Kidney epithelial cell (primary cell): ENCODE data around the gene STK32A. TPM values are rescaled to one million over a fixed set of nuclear protein-coding genes. Genes with fewer than 3 reads are reported as not detected.
"Not testable (repeated sequence)": the region's sequence is repeated elsewhere in the genome, so short reads cannot be mapped to it uniquely, and the experiment has no call there.

ENCODE experiments used
- DNase-seq: peaks from one replicate; pipeline ENCODE4 v3.0.0-alpha.2; 2010; ENCODE audit warnings: low read depth
- H3K27me3 ChIP-seq: 2 replicates; pipeline ENCODE4 v1.6.0; 2011; ENCODE audit warnings: low read length; ENCODE audit not compliant: control insufficient read depth, insufficient read depth
- H3K36me3 ChIP-seq: 2 replicates; pipeline ENCODE4 v1.5.1; 2011; ENCODE audit warnings: low read length; ENCODE audit not compliant: control insufficient read depth, insufficient read depth
- H3K4me3 ChIP-seq: 2 replicates; pipeline ENCODE4 v1.5.1; 2011; ENCODE audit warnings: low read depth, mild to moderate bottlenecking, control low read depth, low read length
- total RNA-seq: library from RNA; depleted of rRNA; stranded (reverse); fragments of >200 nt; gene quantifications from 2 replicates; pipeline ENCODE4 v1.2.3, GENCODE V29; 2015
- TF ChIP-seq, protein P1 (sequence below): IDR thresholded peaks from 2 replicates; pipeline ENCODE4 v1.5.1; 2011; ENCODE audit warnings: mild to moderate bottlenecking, moderate library complexity, low read length, control low read depth, inconsistent platforms; ENCODE audit not compliant: insufficient read depth, poor library complexity, severe bottlenecking

The STK32A gene
- total RNA-seq, 1 donor from 2014 or later: 3.7 TPM

DNA sequence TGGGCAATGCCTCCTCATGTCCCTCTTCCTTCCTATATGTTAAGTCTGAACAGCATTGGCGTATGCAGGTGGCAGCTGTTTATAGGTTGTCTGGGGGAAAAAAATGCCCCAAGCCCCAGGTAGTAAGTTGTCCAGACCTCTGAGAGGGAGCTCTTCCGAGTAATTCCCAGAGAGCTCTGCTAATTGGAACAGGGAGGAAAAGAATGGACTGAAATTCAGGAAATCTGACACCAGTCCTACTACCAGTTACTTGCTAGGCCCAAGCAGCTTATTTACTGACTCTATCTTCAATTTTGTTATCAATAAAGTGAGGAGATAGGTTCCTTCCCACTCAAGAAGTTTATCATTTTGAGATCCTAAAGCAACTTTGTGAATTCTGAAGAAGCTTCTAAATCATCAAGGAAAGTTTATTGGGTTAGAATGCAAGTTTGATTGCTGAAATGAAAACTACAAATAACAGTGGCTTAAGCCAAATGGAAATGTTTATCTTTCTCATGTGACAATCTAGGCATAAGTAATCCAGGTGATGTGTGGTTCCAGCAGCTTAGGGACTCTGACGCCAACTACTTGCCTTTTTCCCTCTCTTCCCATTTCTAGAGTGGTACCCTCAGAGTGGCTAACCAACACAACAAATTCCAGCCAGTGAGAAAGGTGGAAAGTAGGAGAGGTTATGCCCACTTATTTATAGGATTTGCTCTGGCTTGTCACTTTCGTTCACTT, 5.6 kb downstream of the STK32A start:
- H3K4me3 ChIP-seq: no peak overlapping the region
- no peak for DNase-seq
- no peaks in the 10 kb centered on the region for H3K27me3 ChIP-seq
- TF ChIP-seq, protein P1, sequence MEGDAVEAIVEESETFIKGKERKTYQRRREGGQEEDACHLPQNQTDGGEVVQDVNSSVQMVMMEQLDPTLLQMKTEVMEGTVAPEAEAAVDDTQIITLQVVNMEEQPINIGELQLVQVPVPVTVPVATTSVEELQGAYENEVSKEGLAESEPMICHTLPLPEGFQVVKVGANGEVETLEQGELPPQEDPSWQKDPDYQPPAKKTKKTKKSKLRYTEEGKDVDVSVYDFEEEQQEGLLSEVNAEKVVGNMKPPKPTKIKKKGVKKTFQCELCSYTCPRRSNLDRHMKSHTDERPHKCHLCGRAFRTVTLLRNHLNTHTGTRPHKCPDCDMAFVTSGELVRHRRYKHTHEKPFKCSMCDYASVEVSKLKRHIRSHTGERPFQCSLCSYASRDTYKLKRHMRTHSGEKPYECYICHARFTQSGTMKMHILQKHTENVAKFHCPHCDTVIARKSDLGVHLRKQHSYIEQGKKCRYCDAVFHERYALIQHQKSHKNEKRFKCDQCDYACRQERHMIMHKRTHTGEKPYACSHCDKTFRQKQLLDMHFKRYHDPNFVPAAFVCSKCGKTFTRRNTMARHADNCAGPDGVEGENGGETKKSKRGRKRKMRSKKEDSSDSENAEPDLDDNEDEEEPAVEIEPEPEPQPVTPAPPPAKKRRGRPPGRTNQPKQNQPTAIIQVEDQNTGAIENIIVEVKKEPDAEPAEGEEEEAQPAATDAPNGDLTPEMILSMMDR: no peak
- H3K36me3 ChIP-seq: no peaks in the 10 kb centered on the region

- H3K27me3 ChIP-seq: not testable (repeated sequence)
Measured at GRCh38 chr5:147243238-147243637, 8.4 kb downstream of the STK32A start.

DNA sequence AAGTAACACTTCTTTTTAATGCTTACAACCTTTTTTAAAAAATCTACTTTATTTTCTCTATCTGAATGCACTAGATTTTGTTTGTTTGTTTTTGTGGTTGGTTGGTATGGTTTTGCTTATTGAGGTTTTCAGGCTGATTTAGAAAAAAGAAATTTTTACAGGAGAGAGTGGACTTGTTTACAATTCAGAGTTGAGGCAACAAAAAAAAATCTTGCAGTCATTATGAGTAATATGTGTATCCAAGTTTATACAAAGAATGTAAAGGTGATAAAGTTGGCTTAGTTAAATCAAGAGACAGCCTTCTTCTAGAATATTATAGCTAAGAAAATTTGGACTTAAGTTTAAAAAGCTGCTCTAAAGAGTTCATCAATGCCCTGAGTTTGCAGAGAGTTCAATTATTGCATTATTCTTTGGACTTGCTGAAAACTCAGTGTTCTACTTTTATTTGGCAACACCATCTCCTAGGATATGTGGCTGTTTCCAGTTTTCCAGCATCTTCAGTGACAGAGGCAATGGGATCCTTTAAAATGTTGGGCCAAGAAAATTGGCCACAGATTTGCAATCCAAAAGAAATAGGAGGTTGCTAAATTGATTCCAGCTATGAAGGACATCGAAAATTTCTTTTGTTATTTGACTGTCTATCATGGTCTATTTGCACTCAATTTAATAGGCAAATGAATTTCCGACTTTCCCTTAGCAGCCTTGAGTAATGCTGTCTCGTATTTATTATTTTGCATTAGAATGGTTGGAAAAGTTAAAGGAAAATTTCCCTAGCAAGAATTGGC, 10.7 kb downstream of the STK32A start:
- no peak for DNase-seq
- no peaks in the 10 kb centered on the region for H3K27me3 ChIP-seq
- TF ChIP-seq, protein P1: no peak
- H3K36me3 ChIP-seq: no peaks in the 10 kb centered on the region
- H3K4me3 ChIP-seq: no peak overlapping the region

More at GRCh38 chr5:147243238-147243637, 8.4 kb downstream of the STK32A start:
- not testable (repeated sequence) for H3K4me3 ChIP-seq, DNase-seq, H3K36me3 ChIP-seq

DNA sequence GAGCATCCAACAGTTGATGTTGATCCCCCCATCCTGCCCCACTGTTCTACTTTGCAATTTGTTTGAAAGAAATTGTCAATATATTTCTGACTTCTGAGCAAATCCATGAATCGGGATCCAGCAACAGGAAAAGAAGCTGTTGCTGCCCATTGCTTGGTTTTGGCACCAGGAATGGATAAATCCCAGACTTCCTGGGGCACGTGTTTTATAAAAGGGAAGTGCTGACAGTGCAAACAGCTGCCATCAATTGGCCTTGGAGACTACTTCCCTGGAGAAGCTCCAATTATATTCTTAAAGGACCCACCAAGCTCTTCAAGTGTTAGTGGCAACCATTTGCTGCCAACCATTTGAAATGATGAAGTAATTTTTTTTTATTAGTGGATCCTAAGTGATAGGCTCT, 13.7 kb downstream of the STK32A start:
- DNase-seq: no peak
- Histone ChIP-seq H3K4me3 (no peak overlapping the region), H3K27me3 (no peaks in the 10 kb centered on the region), H3K36me3 (no peaks in the 10 kb centered on the region)
- TF ChIP-seq, protein P1: no peak

DNA sequence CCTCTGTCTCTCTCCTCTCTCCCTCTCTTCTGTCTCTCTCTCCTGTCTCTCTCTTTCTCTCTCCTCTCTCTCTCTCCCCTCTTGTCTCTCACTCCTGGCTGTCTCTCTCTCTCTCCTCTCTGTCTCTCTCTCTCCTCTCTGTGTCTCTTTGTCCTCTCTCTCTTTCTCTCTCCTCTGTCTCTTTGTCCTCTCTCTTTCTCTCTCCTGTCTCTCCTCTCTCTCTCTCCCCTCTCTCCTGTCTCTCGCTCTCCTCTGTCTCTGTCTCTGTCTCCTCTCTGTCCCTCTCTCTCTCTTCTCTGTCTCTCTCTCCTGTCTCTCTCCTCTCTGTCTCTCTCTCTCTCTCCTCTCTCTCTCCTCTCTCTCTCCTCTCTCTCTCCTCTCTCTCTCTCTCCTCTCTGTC, 25.0 kb downstream of the STK32A start:
- DNase-seq: no peak
- Histone ChIP-seq H3K4me3 (no peak overlapping the region), H3K36me3 (no peaks in the 10 kb centered on the region), H3K27me3 (peaks cover 2% of the 10 kb centered on the region)
- TF ChIP-seq, protein P1: no peak

GRCh38 chr5:147267082-147267832, 32.4 kb downstream of the STK32A start:
- TF ChIP-seq, protein P1: no peak
- Histone ChIP-seq H3K27me3 (no peaks in the 10 kb centered on the region), H3K36me3 (no peaks in the 10 kb centered on the region), H3K4me3 (no peak overlapping the region)
- DNase-seq: no peak
